Measurements from ENCODE around the gene EXOSC10.
"Not testable (repeated sequence)": the region's sequence is repeated elsewhere in the genome, so short reads cannot be mapped to it uniquely, and the experiment has no call there.

EXOSC10 gene

DNA sequence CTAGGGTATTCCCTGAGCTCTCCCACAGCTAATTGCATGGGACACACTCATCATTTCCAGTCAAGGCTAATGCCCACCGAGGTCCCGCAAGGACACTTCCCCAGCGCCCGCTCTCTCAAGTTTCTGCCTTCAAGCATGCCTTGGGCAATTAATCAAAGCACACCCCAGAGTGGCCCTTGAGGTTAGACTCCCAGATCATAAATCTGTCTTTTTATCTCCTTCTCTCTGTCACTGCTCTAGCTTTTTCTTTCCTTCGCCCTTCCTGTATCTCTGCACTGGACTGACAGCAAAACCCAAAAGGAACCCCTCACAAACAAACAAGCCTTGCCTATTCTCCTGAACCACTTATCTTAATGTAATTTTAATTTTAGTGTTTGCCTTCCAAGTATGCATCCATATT, 7.9 kb upstream of the EXOSC10 start:
- no peak for DNase-seq

DNA sequence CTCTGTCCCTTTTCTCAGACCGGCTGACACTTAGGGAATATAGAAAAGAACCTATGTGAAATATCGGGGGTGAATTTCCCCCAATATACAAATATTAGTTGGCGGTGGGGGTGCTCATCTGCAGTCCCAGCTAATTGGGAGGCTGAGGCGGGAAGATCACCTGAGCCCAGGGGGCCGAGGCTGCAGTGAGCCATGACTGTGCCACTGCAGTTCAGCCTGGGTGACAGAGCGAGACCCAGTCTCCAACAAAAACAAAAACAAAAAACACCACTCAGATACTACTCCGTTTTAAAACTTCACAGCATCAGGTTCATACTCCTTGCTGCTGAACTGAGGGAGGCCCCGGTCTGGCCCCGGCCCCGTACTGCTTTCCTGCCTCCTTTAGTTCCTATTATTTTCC, 5.9 kb upstream of the EXOSC10 start:
- no peak for DNase-seq

DNA sequence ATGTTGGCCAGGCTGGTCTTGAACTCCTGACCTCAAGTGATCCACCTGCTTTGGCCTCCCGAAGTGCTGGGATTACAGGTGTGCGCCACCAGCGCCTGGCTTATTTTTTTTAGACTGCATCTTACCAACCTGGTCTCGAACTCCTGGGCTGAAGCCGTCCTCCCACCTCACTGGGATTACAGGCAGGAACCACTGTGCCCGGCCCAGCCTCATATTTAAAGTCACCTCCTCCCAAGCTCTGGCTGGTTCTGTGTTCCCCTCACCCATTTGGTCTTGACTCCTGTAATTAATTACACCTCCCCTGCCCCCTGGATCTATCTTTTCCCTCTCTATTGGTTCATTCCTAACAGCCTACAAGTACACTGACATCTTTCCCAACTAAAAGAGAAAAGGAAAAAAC, 1.7 kb upstream of the EXOSC10 start:
- no peak for DNase-seq

DNA sequence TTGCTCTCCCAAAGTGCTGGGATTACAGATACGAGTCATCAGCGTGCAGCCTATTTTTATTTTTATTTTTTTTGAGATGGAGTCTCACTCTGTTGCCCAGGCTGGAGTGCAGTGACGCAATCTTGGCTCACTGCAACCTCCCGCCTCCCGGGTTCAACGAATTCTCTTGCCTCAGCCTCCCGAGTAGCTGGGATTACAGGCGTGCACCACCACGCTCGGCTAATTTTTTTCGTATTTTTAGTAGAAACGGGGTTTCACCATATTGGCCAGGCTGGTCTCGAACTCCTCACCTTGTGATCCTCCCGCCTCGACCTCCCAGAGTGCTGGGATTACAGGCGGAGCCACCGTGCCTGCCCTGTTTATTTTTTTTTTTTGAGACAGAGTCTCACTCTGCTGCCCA, 1.1 kb upstream of the EXOSC10 start:
- not testable (repeated sequence) for DNase-seq

DNA sequence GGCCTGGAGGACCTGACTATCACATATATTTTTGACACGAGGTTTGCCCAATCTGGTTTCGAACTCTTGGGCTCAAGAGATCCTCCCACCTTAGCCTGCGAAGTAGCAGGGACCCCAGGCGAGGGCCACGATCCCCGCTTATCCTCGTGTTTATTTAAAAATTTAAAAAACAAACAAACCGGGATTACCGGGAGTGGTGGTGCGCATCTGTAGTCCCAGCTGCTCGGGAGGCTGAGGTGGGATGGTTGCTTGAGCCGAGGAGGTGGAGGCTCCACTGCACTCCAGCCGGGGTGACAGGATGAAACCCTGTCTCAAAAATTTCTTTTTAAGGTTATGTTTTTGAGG, 452 bp upstream of the EXOSC10 start:
- DNase-seq: no peak

DNA sequence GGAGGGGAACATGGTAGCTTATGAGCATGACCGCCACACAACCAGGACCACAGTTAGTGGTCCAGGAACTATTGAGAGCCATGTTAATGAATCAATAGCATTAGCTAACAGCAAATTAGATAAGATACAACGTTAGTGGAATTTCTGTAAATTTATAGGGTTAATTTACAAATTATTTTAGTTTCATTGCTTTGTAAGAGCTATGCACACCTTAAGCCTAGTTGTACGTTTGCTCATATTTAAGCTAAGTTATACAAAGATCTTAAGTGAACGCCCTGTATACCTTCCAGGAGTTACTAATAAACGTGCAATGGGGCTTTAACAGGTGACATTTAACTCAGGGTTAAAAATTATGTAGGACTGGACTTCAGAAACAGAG, 749 bp downstream of the EXOSC10 start:
- no peak for DNase-seq

DNA sequence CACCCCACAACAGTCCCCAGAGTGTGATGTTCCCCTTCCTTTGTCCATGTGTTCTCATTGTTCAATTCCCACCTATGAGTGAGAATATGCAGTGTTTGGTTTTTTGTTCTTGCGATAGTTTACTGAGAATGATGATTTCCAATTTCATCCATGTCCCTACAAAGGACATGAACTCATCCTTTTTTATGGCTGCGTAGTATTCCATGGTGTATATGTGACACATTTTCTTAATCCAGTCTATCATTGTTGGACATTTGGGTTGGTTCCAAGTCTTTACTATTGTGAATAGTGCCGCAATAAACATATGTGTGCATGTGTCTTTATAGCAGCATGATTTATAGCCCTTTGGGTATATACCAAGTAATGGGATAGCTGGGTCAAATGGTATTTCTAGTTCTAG, 15.9 kb downstream of the EXOSC10 start:
- DNase-seq: not testable (repeated sequence)

DNA sequence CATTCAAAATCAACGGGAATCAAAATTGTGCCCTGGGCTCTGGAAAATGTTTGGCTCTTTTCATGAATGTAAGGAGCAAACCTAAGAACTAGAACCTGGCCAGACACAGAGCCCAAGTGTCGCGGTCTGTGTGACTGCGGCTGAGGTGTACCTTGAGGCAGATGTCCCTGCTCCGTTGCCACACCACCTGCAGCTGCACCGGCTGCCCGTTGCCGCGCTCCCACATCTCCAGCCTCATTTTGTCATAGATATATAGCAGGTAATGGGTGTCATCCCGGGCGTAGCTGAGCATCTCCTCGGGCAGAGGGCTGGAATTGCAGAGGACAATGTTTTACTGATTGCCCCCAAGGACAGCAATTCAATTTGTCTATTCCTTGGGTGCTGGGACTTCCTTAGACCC, 18.7 kb downstream of the EXOSC10 start:
- DNase-seq: no peak

DNA sequence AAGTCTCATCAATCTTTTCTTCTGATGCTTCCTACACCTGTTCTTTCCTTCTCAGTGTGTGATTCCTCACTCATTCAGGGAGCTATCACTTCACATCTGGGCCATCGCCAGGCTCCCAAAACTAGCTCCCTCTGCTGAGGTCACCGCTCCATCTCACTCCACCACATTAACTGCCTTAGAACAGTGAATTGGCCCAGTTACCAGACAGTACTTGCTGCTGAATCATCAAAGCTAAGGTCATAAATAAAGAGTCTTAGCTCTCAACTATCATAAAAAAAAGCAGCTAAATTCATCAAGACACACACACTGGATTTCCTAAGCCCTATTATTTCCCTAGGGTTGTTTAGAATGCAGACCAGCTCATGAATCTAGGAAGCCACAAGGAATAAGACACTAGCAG, 21.0 kb downstream of the EXOSC10 start:
- DNase-seq: no peak

DNA sequence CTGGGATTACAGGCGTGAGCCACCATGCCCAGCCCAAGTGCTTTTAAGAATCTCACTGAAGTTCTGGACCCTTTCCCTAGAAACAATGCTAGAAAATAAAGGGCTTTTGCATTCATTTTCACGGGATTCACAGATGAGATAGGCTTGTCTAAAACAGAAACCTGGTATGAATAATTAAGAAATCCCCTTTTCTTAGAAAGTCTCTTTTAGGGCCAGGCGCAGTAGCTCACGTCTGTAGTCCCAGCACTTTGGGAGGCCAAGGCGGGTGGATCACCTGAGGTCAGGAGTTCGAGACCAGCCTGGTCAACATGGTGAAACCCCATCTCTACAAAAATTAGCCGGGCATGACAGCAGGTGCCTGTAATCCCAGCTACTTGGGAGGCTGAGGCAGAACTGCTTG, 26.3 kb downstream of the EXOSC10 start:
- not testable (repeated sequence) for DNase-seq

DNA sequence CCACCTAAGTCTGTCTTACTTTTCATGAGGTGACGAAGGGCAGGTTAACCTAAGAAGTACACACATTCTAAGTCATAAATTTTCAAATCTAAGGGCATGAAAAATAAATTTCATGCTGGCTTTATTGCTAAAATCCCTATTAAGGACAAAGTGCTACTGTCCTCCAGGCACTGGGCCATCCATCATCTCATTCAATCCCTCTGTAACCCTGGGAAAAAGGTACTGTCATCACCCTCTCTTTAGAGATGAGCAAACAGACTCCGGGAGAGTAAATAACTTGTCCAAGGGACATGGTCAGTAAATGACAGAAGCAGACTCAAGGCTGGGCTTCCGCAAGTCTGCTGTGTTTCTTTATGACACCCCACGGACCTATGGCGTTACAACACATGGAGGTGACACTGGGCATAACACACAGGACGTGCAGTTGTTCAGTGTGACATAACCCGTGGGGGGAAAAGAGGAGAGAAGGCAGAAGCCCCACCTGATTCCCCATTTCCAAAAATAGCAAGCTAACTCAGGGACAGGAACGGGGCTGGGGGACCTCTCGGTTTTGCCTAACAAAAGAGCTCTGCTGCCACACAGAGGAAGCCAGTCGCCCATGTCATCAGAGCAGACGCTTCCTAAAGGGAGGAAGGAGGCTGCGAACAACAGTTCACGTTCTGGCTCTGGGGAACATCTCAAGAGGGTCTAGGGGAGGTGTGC, 27.3 kb downstream of the EXOSC10 start:
- peak; percentile 82 for DNase-seq

DNA sequence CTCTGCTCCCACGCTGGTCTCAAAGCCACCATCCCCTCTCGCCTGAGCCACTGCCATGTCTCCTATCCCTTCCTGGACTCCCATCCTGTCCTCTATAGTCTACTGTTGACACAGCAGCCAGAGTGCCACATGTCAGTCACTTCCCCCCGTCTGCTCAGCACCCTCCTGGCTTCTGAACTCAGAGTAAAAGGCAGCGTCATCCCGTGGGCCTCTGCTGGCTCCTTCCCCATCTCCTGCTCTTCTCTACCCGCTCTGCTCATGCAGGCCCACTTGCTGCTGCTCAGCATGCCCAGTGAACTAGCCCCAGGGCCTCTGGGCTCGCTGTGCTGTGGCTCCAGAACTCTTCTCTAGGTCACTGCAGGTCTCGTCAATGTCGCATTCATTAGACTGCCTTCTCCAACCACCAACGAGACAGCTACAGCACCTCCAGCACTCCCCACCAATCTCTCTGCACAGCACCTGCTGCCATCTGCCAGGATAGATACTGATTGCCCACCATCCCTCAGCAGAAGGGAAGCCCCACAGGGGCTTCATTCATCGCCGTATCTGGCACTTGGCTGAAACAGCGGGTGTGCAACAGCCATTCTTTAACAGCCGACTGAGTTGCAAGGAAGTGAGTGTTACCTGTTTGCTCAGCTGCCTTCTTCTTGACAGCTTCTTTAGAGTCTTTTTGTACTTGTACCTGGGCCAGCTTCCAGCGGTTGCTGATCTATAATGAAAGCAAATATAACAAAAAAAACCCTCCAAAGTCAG, 28.0 kb downstream of the EXOSC10 start:
- DNase-seq: peak; percentile 73

DNA sequence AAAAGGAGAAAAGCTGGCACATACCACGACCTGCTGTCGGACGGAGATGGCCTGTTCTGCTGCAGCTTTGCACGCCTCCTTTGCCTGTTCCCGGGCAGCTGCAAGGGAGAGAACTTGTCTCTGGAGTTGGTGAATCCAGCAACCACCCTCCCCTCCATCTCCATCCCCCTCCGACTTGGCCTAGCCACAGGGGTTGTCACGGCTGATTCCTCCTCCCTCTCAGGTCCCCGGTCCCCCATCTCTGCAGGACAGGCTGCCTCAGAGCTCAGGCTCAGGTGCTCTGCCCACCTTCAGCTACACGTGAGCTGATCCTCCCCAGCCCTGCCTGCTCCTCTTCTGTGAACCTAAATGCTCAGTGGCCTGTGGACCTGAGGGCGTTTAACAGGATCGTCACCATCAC, 28.8 kb downstream of the EXOSC10 start:
- DNase-seq: no peak

DNA sequence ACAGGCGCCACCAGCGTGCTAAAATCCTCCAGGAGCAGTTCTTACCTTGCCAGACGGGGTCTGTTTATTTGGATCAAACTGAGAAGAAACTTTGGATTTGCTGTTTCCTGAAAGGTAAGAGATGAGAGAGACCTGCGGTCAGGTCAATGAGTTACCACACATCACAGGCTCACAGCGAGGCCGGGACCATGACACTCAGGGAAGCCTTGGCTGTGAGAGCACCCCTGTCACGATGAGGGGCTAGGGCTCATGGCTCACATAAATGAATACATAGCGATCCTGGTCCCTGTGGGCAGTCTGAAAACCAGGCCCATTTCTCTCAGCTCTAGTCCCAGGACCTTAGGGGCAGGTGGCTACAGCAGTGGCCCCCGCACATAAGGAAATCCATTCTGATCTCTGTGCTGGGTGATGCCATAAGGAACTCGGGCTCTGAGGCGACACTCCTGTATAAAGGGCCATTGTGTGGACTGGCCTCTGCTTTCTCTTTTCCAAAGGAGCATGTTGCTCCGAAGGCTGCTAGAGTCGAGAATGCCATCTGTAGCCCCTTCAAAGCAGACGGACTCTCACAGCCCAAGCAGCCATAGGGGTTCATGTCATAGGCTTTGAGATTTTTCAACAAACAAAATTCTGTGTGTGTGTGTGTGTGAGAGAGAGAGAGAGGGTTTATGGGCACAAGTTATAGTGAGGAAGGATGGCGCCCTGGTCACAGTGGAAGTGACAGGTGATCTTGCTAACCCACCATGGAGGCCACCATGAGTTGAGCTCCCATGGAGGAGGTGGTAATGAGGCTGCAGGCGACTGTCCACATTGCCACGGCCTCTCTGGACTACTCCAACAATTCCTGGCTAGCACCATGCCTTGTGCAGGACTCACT, 30.8 kb downstream of the EXOSC10 start:
- DNase-seq: no peak

DNA sequence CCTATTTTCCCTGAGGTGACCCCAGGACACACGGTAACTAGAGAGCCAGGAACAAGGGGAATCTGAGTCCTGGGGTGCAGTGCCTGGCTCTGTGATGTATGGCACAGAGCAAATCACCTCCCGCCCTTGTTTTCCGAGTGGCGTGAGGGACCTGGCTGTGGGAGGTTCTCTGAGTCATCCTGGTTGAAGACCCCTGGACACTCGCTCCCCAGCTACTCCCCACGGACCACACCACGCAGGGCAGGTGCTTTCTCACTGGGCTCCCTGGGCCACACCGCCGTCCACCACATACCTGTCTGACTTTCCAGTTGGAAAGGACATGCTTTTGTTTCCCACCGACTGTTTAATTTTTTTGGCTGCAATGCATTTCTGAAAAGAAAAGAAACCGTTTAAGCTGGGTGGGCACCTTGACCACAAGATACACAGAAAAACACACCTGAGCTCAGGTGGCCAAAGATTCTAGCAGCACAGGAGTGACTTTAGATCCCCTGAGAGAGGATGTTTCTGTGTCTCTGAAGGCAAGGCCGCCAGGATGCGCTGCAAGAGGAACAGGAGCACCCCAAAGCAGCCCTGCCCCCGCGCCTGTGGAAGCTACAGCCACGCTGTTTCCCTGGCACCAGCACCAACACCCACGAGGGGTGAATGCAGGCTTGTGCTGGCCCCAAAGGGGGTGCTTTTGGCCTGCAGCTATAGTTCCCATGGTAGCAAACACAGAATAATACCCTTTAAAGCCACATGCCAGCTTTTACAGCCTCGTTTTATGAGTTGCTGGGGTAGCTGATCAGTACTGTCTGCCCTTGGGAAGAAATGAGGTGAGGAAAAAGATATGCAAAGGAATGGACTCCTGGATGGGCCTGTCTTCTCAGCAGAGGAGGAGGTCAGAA, 31.7 kb downstream of the EXOSC10 start:
- no peak for DNase-seq

DNA sequence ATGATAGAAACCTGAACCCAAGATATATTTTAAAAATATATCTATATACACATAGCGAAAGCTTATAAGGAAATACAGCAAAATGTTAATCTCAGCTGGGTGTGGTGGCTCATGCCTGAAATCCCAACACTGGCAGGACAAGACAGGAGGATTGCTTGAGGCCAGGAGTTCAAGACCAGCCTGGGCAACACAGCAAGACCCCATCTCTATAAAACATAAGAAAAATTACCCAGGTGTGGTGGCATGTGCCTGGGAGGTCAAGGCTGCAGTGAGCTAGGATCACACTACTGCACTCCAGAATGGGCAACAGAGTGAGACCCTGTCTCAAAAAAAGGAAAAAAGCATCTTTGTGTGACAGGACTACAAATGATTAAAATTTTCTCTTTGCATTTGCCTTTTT, 33.9 kb downstream of the EXOSC10 start:
- DNase-seq: no peak

DNA sequence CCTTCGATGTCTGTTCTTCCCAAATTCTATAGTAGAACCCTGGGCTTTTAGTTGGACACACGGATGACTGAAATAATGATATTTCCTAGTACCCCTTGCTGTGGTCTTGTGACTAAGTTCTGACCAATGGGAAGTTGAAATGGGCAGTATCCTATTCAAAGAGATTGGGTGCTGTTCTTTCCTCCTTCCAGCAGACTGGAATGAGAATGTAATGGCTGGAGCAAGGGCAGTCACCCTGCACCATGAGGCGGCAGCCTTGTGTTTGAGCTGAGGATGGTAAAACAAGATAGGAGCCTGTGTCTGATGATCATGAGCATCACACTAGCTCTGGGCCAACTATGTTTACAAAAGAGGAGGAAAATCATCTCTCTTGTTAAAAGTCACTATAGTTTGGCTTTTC, 34.7 kb downstream of the EXOSC10 start:
- DNase-seq: no peak

DNA sequence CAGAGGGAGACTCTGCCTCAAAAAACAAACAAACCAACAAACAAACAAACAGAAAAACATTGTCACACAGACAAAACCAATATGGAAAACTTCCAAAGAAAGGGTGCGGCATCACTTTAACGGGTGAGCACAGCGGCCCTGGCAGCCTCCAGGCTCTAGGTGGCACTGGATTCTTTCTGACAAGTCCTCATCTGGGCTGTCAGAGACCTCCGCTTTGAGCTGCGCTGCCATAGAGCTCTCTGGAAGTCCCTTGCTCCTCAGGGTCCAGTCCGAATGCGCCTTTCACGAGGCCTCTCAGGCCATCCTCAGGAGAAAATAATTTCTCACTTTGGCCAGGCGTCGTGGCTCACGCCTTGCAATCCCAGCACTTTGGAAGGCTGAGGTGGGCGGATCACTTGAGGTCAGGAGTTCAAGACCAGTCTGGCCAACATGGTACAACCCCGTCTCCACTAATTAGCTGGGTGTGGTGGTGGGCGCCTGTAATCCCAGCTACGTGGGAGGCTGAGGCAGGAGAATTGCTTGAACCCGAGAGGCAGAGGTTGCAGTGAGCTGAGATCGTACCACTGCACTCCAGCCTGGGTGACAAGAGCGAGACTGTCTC, 35.6 kb downstream of the EXOSC10 start:
- peak; percentile 15 for DNase-seq

DNA sequence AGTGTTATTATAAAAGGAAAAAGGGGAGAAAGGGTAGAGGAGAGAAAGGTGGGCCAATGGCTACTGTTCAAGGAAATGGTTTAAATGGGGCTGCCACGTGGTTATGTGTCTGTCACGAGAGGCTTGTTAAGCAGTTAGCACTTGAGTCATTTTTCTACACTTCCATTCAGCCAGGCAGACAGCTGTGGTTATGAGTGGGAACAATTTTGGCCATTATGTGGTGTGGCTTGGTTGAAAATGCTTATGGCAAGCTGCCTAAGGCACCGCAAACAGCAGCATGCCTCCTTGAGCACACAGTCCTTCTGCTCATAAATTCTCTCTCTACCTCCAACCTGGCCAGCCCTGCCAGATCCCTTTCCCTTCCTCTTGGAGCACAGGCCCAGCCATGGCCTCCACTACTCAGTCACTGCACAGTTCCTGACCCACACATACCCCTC, 36.7 kb downstream of the EXOSC10 start:
- no peak for DNase-seq

DNA sequence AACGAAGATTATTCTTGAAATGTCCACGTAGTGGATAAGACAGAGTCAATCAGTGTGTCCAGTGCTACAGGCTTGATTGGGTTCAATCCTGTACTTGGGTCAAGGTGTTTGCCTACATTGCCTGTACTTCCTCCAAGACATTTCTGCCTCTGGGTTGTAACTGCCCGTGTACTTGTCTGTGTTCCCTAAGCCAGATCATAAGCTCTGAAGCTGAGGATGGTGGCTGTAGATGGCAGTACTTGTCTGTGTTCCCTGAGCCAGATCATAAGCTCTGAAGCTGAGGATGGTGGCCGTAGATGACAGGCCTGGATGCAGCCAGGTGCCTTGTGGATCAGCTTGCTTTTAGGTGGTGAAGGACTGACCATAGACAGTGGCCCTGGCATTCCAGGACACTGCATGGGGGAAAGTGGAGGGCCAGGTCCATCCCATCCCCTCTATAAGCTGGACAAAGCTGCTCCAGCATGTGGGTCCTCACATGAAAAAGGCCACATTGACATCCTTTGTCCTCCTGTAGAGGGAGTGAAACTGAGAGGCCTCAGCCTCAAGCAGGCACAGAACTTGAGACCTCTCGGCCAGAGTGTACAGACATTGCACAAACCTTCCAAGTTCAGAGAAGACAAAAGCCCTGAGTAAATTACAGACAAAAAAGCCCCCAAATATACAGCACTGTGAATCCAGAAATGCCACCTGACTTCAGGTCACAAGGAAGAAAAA, 37.9 kb downstream of the EXOSC10 start:
- no peak for DNase-seq

DNA sequence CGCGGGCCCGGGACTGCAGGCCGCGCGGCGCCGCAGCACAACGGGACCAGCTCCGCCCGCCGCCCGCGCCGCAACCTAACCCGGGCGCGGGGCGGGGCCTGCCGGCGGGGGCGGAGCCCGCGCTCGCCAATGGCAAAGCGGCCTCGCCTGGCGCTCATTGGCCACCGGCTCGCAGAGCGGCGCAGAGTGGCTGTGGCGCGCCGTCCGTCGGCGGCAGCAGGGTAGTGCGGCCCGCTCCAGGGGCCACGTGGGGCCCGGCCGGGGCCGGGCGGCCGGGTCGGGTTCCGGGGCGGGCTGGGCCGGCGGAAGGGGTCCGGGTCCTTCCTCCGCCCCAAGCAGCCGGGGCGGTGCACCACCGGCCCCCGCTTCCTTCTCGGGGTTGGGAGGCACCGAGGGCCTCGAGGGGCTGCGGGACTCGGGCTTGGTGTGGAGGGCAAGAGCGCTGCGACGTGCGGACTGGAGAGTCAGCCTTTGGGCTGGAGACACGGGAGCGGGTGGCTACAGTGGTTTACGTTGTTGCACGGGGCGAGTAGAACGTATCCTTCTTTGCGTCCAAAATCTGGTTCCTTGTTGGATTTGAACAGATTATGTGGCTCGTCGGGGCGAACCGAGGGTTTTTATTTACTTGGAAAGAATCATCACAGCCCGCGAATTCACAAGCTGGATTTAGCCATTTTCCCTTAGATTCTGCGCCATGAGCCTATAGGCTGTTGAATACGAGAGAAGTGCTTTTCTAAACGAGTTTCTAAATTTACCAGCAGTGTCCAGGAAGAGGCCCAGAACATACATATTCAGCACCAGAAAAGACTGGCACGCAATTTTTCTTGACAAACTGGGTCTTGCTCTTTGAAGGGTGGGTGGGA, 39.5 kb downstream of the EXOSC10 start, which contains the start of gene SRM:
Gene SRM, minus strand, starts transcription at position 51 of the 863 bp plus-strand sequence. CDS start 75 bp downstream, outside the sequence.
- peak; percentile 55 for DNase-seq

Measured in SHP77 treated with DMSO at 0.1 percent for 48 hours (cell line).